ENCODE measurements around the gene TRMU. TPM values are rescaled to one million over a fixed set of nuclear protein-coding genes. Genes with fewer than 3 reads are reported as not detected.

Gene TRMU
- total and polyA plus RNA-seq, 10 donors: 23.7 to 59.6 (median 43.3) TPM

- no peaks in the 10 kb centered on the region for H3K4me1 ChIP-seq
- no peaks in the 10 kb centered on the region for H3K9me3 ChIP-seq
- WGBS, 5 donors: 93 to 97% (median 95%) methylated on average over 13 to 15 of the region's 15 CpGs
- peaks cover 0 to 96% (median 0%) of the 10 kb centered on the region in 6 donors for H3K36me3 ChIP-seq
- H3K4me3 ChIP-seq: no peak overlapping the region
- peak; percentile 56 for DNase-seq
- intact Hi-C loops (cut with DNase I; ENCODE audit: low total_unique reads): no loop called here
- no peak overlapping the region for H3K27ac ChIP-seq
- no peaks in the 10 kb centered on the region for H3K27me3 ChIP-seq (replicated peaks in 1 of 7)
- TF ChIP-seq POLR2A (IDR thresholded peaks at IDR 0.05): no peak
- no peak for TF ChIP-seq POLR2AphosphoS5 (IDR thresholded peaks at IDR 0.05)
- no peak for TF ChIP-seq CTCF (IDR thresholded peaks at IDR 0.05 in 8 of 11, conservative IDR thresholded peaks at IDR 0.05 in 3 of 11)
Observed at GRCh38 chr22:46322711-46323110, 12.8 kb upstream of the TRMU start.

- Histone ChIP-seq H3K27ac (no peak overlapping the region), H3K27me3 (replicated peaks in 1 of 7) (no peaks in the 10 kb centered on the region), H3K36me3 (peaks cover 0 to 96% (median 0%) of the 10 kb centered on the region in 6 donors), H3K4me3 (no peak overlapping the region), H3K9me3 (no peaks in the 10 kb centered on the region), H3K4me1 (no peaks in the 10 kb centered on the region)
- intact Hi-C loops (cut with DNase I; ENCODE audit: low total_unique reads): no loop called here
- WGBS, 5 donors: 93 to 96% (median 95%) methylated on average over 19 of the region's 19 CpGs
- TF ChIP-seq POLR2A (IDR thresholded peaks at IDR 0.05) (no peak), CTCF (IDR thresholded peaks at IDR 0.05 in 8 of 11, conservative IDR thresholded peaks at IDR 0.05 in 3 of 11) (no peak), POLR2AphosphoS5 (IDR thresholded peaks at IDR 0.05) (no peak)
- peak; percentile 61 for DNase-seq
Observed at GRCh38 chr22:46323162-46323561, 12.4 kb upstream of the TRMU start.

- Histone ChIP-seq H3K27me3 (replicated peaks in 1 of 7) (no peaks in the 10 kb centered on the region), H3K27ac (no peak overlapping the region), H3K9me3 (no peaks in the 10 kb centered on the region), H3K36me3 (peaks cover 0 to 96% (median 0%) of the 10 kb centered on the region in 6 donors), H3K4me3 (no peak overlapping the region), H3K4me1 (no peaks in the 10 kb centered on the region)
- TF ChIP-seq POLR2AphosphoS5 (IDR thresholded peaks at IDR 0.05) (no peak), POLR2A (IDR thresholded peaks at IDR 0.05) (no peak), CTCF (IDR thresholded peaks at IDR 0.05 in 8 of 11, conservative IDR thresholded peaks at IDR 0.05 in 3 of 11) (no peak)
- 93 to 98% (median 97%) methylated on average over 23 of the region's 23 CpGs for WGBS, 5 donors
- intact Hi-C loops (cut with DNase I; ENCODE audit: low total_unique reads): no loop called here
- peak; percentile 39 for DNase-seq
Observed at GRCh38 chr22:46326066-46326680, 9.3 kb upstream of the TRMU start.

GRCh38 chr22:46327691-46328465, 7.6 kb upstream of the TRMU start:
- H3K4me3 ChIP-seq: no peak overlapping the region
- intact Hi-C loops (cut with DNase I; ENCODE audit: low total_unique reads): no loop called here
- H3K36me3 ChIP-seq: peaks cover 0 to 96% (median 0%) of the 10 kb centered on the region in 6 donors
- TF ChIP-seq POLR2A (IDR thresholded peaks at IDR 0.05) (no peak), CTCF (IDR thresholded peaks at IDR 0.05 in 8 of 11, conservative IDR thresholded peaks at IDR 0.05 in 3 of 11) (no peak), POLR2AphosphoS5 (IDR thresholded peaks at IDR 0.05) (no peak)
- WGBS, 5 donors: 93 to 98% (median 95%) methylated on average over 12 to 13 of the region's 13 CpGs
- H3K27me3 ChIP-seq (replicated peaks in 1 of 7): no peaks in the 10 kb centered on the region
- no peak overlapping the region for H3K27ac ChIP-seq
- no peaks in the 10 kb centered on the region for H3K9me3 ChIP-seq
- DNase-seq: peak; percentile 51
- H3K4me1 ChIP-seq: no peaks in the 10 kb centered on the region
